OCI-LY3 (cell line): ENCODE measurements around the gene MBOAT7.
"Not testable (repeated sequence)": the region's sequence is repeated elsewhere in the genome, so short reads cannot be mapped to it uniquely, and the experiment has no call there.

Experiments used
- H2AFZ ChIP-seq: fragments of 200-600, 300-600 bp; shearing (Covaris generic); 2 replicates; pipeline ENCODE4 v1.6.0; 2014; ENCODE audit warnings: antibody characterized with exemption, low read depth, low read length
- H3K27ac ChIP-seq: fragments of 200-600, 300-600 bp; sonication (generic); 2 replicates; pipeline ENCODE4 v1.5.1; 2014; ENCODE audit warnings: mild to moderate bottlenecking, low read length, moderate library complexity, mixed read lengths
- H3K27me3 ChIP-seq: fragments of 200-600, 300-600 bp; sonication (generic); 2 replicates; pipeline ENCODE4 v1.6.1; 2014; ENCODE audit warnings: low read depth, low read length, mixed read lengths
- H3K36me3 ChIP-seq: fragments of 200-600, 300-600 bp; sonication (generic); replicated peaks from 2 replicates; pipeline ENCODE3; 2014; ENCODE audit warnings: low read depth, low read length, mixed read lengths
- H3K4me1 ChIP-seq: fragments of 300-600, 200-600 bp; sonication (generic); 2 replicates; pipeline ENCODE4 v1.6.1; 2014; ENCODE audit warnings: low read length, mixed read lengths
- H3K4me2 ChIP-seq: fragments of 200-600, 300-600 bp; sonication (generic); 2 replicates; pipeline ENCODE4 v1.6.1; 2014; ENCODE audit warnings: low read length, mixed read lengths
- H3K4me3 ChIP-seq: fragments of 300-600, 200-600 bp; sonication (generic); 2 replicates; pipeline ENCODE4 v1.5.1; 2014; ENCODE audit warnings: antibody characterized with exemption, mild to moderate bottlenecking, low read length, moderate library complexity
- H3K79me2 ChIP-seq: fragments of 300-600, 200-600 bp; shearing (Covaris generic); 2 replicates; pipeline ENCODE4 v1.6.1; 2014; ENCODE audit warnings: mild to moderate bottlenecking, low read length, mixed read lengths
- H3K9ac ChIP-seq: fragments of 300-600, 200-600 bp; shearing (Covaris generic); 2 replicates; pipeline ENCODE4 v1.6.0; 2014; ENCODE audit warnings: mild to moderate bottlenecking, low read length, moderate library complexity
- H3K9me3 ChIP-seq: fragments of 200-600, 300-600 bp; shearing (Covaris generic); 2 replicates; pipeline ENCODE4 v1.6.1; 2014; ENCODE audit warnings: low read length, mixed read lengths; ENCODE audit not compliant: insufficient read depth
- H4K20me1 ChIP-seq: fragments of 200-600, 300-600 bp; sonication (generic); 2 replicates; pipeline ENCODE4 v1.6.1; 2016; ENCODE audit warnings: low read length, mixed read lengths; ENCODE audit not compliant: insufficient read depth
- CTCF ChIP-seq: fragments of 200-600, 300-600 bp; sonication (generic); IDR thresholded peaks from 2 replicates; pipeline ENCODE4 v1.5.1; 2014; ENCODE audit warnings: antibody characterized with exemption, low read length, low read depth
- EZH2phosphoT487 ChIP-seq: fragments of 200-600 bp; shearing (Covaris generic); IDR thresholded peaks from 2 replicates; pipeline ENCODE4 v1.6.1; 2018; ENCODE audit warnings: antibody characterized with exemption, mixed run types, low read depth

MBOAT7 gene

DNA sequence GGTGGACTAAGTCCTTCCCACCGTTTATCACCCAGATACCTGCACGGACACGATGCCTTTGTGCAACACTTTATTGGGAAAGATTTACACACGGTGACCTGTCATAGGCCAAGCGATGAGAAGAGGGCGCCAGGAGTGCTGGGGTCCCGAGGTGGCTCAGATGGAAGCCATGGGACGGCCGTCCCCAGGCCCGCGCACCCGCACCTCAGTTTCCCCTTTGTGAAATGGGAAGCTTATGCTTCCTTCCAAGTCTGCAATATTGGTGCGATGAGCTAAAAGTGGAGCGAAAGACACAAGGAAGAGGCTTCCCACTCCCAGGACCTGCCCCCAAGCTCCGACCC is 16.1 kb downstream of the MBOAT7 start:
- no peaks in the 10 kb centered on the region for H3K9me3 ChIP-seq
- peaks cover 5% of the 10 kb centered on the region; the same call in 1 of the 2 replicates for H3K4me1 ChIP-seq
- no peak overlapping the region for H3K9ac ChIP-seq
- no peak for TF ChIP-seq CTCF
- TF ChIP-seq EZH2phosphoT487 = no peak
- H3K4me2 ChIP-seq = no peak overlapping the region
- no peak overlapping the region for H3K27ac ChIP-seq
- H4K20me1 ChIP-seq = no peaks in the 10 kb centered on the region
- H3K36me3 ChIP-seq = peaks cover 3% of the 10 kb centered on the region
- no peaks in the 10 kb centered on the region for H3K27me3 ChIP-seq
- H3K79me2 ChIP-seq = no peaks in the 10 kb centered on the region
- no peak overlapping the region for H2AFZ ChIP-seq
- H3K4me3 ChIP-seq = no peak overlapping the region

DNA sequence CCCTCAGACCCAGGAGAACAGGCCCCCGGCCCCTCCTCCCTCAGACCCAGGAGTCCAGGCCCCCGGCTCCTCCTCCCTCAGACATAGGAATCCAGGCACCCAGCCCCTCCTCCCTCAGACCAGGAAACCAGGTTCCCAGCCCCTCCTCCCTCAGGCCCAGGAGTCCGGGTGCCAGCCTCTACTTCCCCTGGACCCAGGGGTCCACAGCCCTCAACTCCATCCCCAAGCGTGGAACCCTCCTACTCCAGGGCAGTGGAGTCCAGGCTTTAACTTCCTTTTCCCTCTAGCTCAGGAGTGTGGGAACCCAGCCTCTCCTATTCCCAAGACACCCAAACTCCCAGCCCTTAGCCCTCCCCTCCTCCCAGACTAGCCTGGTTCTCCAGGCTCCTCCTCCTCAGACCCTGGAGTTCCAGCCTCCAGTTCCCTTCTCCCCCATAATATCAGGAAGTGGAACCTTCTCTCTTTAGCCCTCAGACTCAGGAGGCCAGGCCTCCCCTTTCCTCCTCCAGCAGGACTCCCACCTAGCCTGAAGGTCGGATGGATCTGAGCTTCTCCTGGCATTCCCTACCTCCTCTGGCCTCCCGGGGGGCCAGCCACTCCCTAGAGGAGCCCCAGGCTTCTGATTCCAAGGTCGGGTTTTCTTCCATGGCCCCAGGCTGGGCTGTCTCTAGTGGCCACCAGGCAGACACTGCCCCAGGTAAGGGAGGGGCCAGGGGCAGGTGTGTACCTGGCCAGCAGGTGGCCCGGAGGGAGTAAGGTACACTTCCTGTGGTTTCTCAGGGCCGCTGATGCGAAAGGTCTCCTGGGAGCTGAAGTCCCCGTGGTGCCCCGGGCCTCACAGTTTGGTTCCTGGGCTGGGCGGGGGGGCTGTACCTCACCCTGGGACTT is 16.7 kb downstream of the MBOAT7 start, which contains the start of gene TMC4:
TMC4 (minus strand) TSS at position 690 of the 888 bp plus-strand sequence; CDS start at position 647, 43 bp downstream.
- Histone ChIP-seq H2AFZ (no peak within 1 kb of the TSS), H3K36me3 (no peaks in the 10 kb centered on the region), H3K9me3 (no peaks in the 10 kb centered on the region), H3K4me2 (no peak within 1 kb of the TSS), H3K9ac (no peak within 1 kb of the TSS), H3K79me2 (no peaks in the 10 kb centered on the region), H3K4me3 (no peak within 1 kb of the TSS), H3K27me3 (no peaks in the 10 kb centered on the region), H3K4me1 (peaks cover 7% of the 10 kb centered on the region; the same call in 1 of the 2 replicates), H3K27ac (no peak within 1 kb of the TSS), H4K20me1 (no peaks in the 10 kb centered on the region)
- TF ChIP-seq CTCF = no peak
- no peak for TF ChIP-seq EZH2phosphoT487

DNA sequence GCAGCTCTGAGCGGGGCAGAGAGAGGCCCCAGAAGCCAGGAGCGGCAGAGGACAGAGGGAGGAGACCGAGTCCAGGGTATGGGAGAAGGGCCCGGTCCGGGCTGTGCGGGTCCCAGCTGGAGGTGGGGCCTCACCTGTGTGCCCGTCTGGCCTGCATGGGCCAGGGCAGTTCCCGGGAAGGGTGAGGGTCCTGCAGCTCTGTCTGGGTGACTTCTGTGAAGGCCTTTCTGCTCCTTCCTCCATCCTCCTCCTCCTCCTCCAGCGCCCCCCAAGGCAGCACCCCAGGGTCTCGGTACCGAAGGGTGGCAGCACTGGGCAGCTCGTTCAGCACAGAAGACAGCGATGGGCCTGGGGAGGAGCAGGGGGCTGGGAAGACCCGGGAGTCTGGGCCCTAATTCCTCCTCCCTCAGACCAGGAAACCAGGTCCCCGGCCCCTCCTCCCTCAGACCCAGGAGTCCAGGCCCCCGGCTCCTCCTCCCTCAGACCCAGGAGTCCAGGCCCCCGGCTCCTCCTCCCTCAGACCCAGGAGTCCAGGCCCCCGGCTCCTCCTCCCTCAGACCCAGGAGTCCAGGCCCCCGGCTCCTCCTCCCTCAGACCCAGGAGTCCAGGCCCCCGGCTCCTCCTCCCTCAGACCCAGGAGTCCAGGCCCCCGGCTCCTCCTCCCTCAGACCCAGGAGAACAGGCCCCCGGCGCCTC is 17.5 kb downstream of the MBOAT7 start:
- H4K20me1 ChIP-seq, H3K9me3 ChIP-seq, H2AFZ ChIP-seq, H3K9ac ChIP-seq, H3K4me3 ChIP-seq, H3K27me3 ChIP-seq, H3K36me3 ChIP-seq, H3K4me1 ChIP-seq, H3K79me2 ChIP-seq, H3K27ac ChIP-seq, H3K4me2 ChIP-seq: not testable (repeated sequence)

DNA sequence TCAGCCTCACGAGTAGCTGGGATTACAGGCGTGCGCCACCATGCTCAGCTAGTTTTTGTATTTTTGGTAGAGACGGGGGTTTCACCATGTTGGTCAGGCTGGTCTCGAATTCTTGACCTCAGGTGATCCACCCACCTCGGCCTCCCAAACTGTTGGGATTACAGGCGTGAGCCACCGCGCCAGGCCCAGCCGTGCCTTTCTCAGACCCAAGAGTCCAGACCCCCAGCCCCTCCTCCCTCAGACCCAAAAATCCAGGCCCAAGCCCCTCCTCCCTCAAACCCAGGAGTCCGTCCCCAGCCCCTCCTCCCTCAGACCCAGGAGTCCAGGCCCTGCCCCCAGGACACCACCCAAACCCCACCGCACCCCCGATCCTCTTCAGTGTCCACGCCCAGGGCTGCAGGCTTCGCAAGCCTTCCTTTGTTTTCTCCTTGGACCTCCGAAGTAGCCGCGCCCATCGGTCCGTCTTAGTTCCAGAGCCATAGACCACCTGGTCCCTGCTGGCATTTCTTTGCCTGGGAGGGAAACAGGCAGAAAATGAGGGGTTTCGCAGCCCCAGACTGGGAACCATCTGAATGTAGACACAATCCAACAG is 20.1 kb downstream of the MBOAT7 start:
- TF ChIP-seq EZH2phosphoT487 = no peak
- no peak for TF ChIP-seq CTCF
- Histone ChIP-seq H3K36me3 (no peaks in the 10 kb centered on the region), H3K4me3 (no peak overlapping the region), H3K79me2 (no peaks in the 10 kb centered on the region), H3K27ac (no peak overlapping the region), H3K4me1 (peaks cover 7% of the 10 kb centered on the region; the same call in 1 of the 2 replicates), H3K9ac (no peak overlapping the region), H3K4me2 (no peak overlapping the region), H3K27me3 (no peaks in the 10 kb centered on the region), H4K20me1 (no peaks in the 10 kb centered on the region), H3K9me3 (no peaks in the 10 kb centered on the region), H2AFZ (no peak overlapping the region)
